ENCODE data around the gene ZFC3H1.

- TF ChIP-seq POLR2AphosphoS5 (IDR thresholded peaks at IDR 0.05; ENCODE audit: insufficient read depth in 1 of 2, low read depth in 1 of 2): no peak
- no peak for TF ChIP-seq POLR2A (IDR thresholded peaks at IDR 0.05)
Observed at GRCh38 chr12:71653137-71653536, 10.5 kb downstream of the ZFC3H1 start.
